GM12878 (cell line): Measurements from ENCODE around the gene PLCG1. TPM values are rescaled to one million over a fixed set of nuclear protein-coding genes. Genes with fewer than 3 reads are reported as not detected.

Experiments used
- ATAC-seq: fragments of 200-7000 bp; cut with Tn5 transposase; 3 replicates; pipeline ENCODE4 v1.9.1; 2020; ENCODE audit warnings: mild to moderate bottlenecking, moderate library complexity
- BruUV-seq: library from RNA; stranded (reverse); fragments of 400-500 nt; replicated peaks from 2 replicates; lab custom pipeline; 2021; lab: Mats Ljungman, UMichigan
- CTCF ChIA-PET: fragments of 300-600 bp; sonication (Branson Sonifier 250); formaldehyde crosslinking; extraction: SDS; loops from one replicate; lab custom pipeline; 2021; ENCODE audit warnings: inconsistent platforms; lab: Yijun Ruan, JAX
- POLR2A ChIA-PET: fragments of 350-600 bp; formaldehyde crosslinking; extraction: SDS; loops from one replicate; lab custom pipeline; 2021; ENCODE audit warnings: inconsistent platforms; lab: Charles Lee
- RAD21 ChIA-PET: fragments of 300-600 bp; sonication (Branson Sonifier 250); formaldehyde crosslinking; loops from one replicate; lab custom pipeline; 2023; ENCODE audit warnings: antibody characterized with exemption; ENCODE audit not compliant: unreplicated experiment; lab: Charles Lee
- SMC1A ChIA-PET: fragments of 300-600 bp; sonication (Branson Sonifier 250); formaldehyde crosslinking; loops from one replicate; lab custom pipeline; 2023; ENCODE audit not compliant: unreplicated experiment, uncharacterized antibody; lab: Charles Lee
- DNase-seq: peaks from one replicate; pipeline ENCODE4 v3.0.0-alpha.2; 2011; ENCODE audit warnings: low read depth, low spot score
- FAIRE-seq: peaks from 3 replicates; lab custom pipeline; 2011; peaks lifted over from hg19 to GRCh38; lab: Jason Lieb, UNC
- H2AFZ ChIP-seq: 2 replicates; pipeline ENCODE4 v1.6.0; 2011; ENCODE audit warnings: low read depth, low read length, control low read depth; ENCODE audit not compliant: control insufficient read depth
- H3K27ac ChIP-seq: 2 replicates; pipeline ENCODE4 v1.5.1; 2011; ENCODE audit warnings: control low read depth; ENCODE audit not compliant: control insufficient read depth, insufficient read depth
- H3K27me3 ChIP-seq, 2 experiments: replicated peaks in 1 of 2; 2 replicates each; pipeline versions ENCODE4 v1.6.0 to v1.6.1; 2011; ENCODE audit warnings: low read length in 1 of 2; ENCODE audit not compliant: control insufficient read depth in 2 of 2, insufficient read depth in 2 of 2
- H3K36me3 ChIP-seq, 2 experiments: 2 replicates each; pipeline ENCODE4 v1.5.1; 2011; ENCODE audit warnings: low read length in 1 of 2; ENCODE audit not compliant: control insufficient read depth in 2 of 2, insufficient read depth in 2 of 2
- H3K4me1 ChIP-seq: 2 replicates; pipeline ENCODE4 v1.6.1; 2011; ENCODE audit warnings: mild to moderate bottlenecking, low read length, moderate library complexity, mixed read lengths; ENCODE audit not compliant: control insufficient read depth, insufficient read depth
- H3K4me2 ChIP-seq: 2 replicates; pipeline ENCODE4 v1.6.0; 2011; ENCODE audit warnings: control low read depth; ENCODE audit not compliant: control insufficient read depth, insufficient read depth
- H3K4me3 ChIP-seq: fragments of 200-600 bp; sonication (generic); 2 replicates; pipeline ENCODE4 v1.5.1; 2016
- H3K79me2 ChIP-seq: 2 replicates; pipeline ENCODE4 v1.6.0; 2011; ENCODE audit warnings: low read length; ENCODE audit not compliant: control insufficient read depth, insufficient read depth
- H3K9ac ChIP-seq: 2 replicates; pipeline ENCODE4 v1.8.0; 2011; ENCODE audit warnings: low read length, control low read depth, mixed read lengths; ENCODE audit not compliant: control insufficient read depth, insufficient read depth
- H3K9me3 ChIP-seq: replicated peaks from 3 replicates; pipeline ENCODE4 v1.5.1; 2011; ENCODE audit warnings: mild to moderate bottlenecking, low read length; ENCODE audit not compliant: control insufficient read depth, insufficient read depth
- H4K20me1 ChIP-seq: 2 replicates; pipeline ENCODE4 v1.6.0; 2011; ENCODE audit not compliant: control insufficient read depth, insufficient read depth
- BACH1 ChIP-seq: fragments of 450-650 bp; IDR thresholded peaks from 2 replicates; pipeline ENCODE4 v1.6.1; 2017; ENCODE audit warnings: mild to moderate bottlenecking, borderline replicate concordance
- EZH2 ChIP-seq: IDR thresholded peaks from 2 replicates; pipeline ENCODE4 v1.6.1; 2012; ENCODE audit warnings: low read depth, mild to moderate bottlenecking, control low read depth, inconsistent platforms, low read length, borderline replicate concordance; ENCODE audit not compliant: control insufficient read depth
- FOXK2 ChIP-seq: fragments of 450-650 bp; IDR thresholded peaks from 2 replicates; pipeline ENCODE4 v1.6.1; 2017; ENCODE audit warnings: mild to moderate bottlenecking, moderate library complexity
- KAT2A ChIP-seq: conservative IDR thresholded peaks from 2 replicates; pipeline ENCODE4 v1.6.1; 2011; ENCODE audit warnings: low read depth, low read length; ENCODE audit not compliant: control insufficient read depth
- SMARCA5 ChIP-seq: fragments of 450-650 bp; IDR thresholded peaks from 2 replicates; pipeline ENCODE4 v1.6.1; 2017; ENCODE audit warnings: mild to moderate bottlenecking
- SP1 ChIP-seq: IDR thresholded peaks from one replicate; pipeline ENCODE4 v1.6.1; 2011; ENCODE audit warnings: low read depth, low read length
- SPI1 ChIP-seq: IDR thresholded peaks from 2 replicates; pipeline ENCODE4 v1.6.1; 2011; ENCODE audit warnings: low read depth, mild to moderate bottlenecking, low read length, moderate library complexity, borderline replicate concordance; ENCODE audit not compliant: insufficient read depth
- ZZZ3 ChIP-seq: IDR thresholded peaks from 2 replicates; pipeline ENCODE4 v1.6.1; 2011; ENCODE audit warnings: low read depth; ENCODE audit not compliant: control insufficient read depth, insufficient read length
- WGBS: methylation state at CpG from one replicate; pipeline ENCODE4 v1.1.6; 2016; ENCODE audit warnings: low lambda C conversion rate; ENCODE audit not compliant: insufficient replicate concordance, insufficient coverage; ENCODE audit errors: missing lambda C conversion rate; 5-methylcytosine and 5-hydroxymethylcytosine counted together
- in situ Hi-C: fragments of 300-500 bp; cut with MboI; formaldehyde crosslinking; loops from 9 replicates; pipeline ENCODE4 v1.14.3; 2018; ENCODE audit warnings: mixed read lengths
- intact Hi-C: fragments of 100-400 bp; cut with micrococcal nuclease; formaldehyde crosslinking; loops from one replicate; pipeline ENCODE4 v1.14.2; 2022; ENCODE audit not compliant: unreplicated experiment
- polyA plus RNA-seq, 11 experiments: library from polyadenylated mRNA; depleted of rRNA in 4 of 11; unstranded in 6 of 11; stranded (reverse) in 5 of 11; fragments of >200 nt; fragmentation: Nextera tagmentation in 4 of 11; fragmentation: Illumina TruSeq in 1 of 11; extraction: Ambion mirVana in 4 of 11; extraction: Trizol in 1 of 11; gene quantifications; 1 replicate in 1 of 11; 2 replicates in 10 of 11; pipeline versions ENCODE4 v1.2.1 to v1.2.3, GENCODE V29; 2011 to 2016; ENCODE audit warnings: inconsistent platforms in 2 of 11, missing spikeins in 2 of 11, low read depth in 1 of 11
- total RNA-seq, 4 experiments: library from RNA; depleted of rRNA in 3 of 4; stranded (reverse); fragments of >200 nt in 3 of 4; fragmentation: Illumina TruSeq in 1 of 4; extraction: Trizol in 1 of 4; gene quantifications; 2 replicates each; pipeline versions ENCODE4 v1.2.1 to v1.2.3, GENCODE V29; 2013 to 2021
- TF ChIP-seq, protein P1 (sequence below): IDR thresholded peaks from 2 replicates; pipeline ENCODE4 v1.6.1; 2012; ENCODE audit warnings: mild to moderate bottlenecking, low read depth, low read length

The PLCG1 gene
- total and polyA plus RNA-seq, 10 of the 15 experiments (the other 5 are each of a cell fraction or from before 2014, with no cell fraction given): 2.6 to 114 (median 45.3) TPM

DNA sequence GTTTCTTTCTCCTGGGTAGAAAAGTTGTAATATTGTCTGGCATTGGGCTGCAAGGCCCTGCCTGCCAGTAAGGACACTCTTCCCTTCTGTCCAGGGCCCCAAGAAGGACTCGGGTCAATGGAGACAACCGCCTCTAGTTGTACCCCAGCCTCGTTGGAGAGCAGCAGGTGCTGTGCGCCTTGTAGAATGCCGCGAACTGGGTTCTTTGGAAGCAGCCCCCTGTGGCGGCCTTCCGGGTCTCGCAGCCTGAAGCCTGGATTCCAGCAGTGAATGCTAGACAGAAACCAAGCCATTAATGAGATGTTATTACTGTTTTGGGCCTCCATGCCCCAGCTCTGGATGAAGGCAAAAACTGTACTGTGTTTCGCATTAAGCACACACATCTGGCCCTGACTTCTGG lies 37.0 kb downstream of the PLCG1 start (continued):
- TF ChIP-seq SPI1: no peak
- no peak for TF ChIP-seq SP1

GRCh38 chr20:41174782-41175181 lies 37.4 kb downstream of the PLCG1 start:
- Histone ChIP-seq H3K4me1 (no peaks in the 10 kb centered on the region), H3K27ac (no peak overlapping the region), H2AFZ (no peak overlapping the region), H4K20me1 (no peaks in the 10 kb centered on the region), H3K9me3 (no peaks in the 10 kb centered on the region), H3K27me3 (no peaks in the 10 kb centered on the region), H3K9ac (no peak overlapping the region), H3K79me2 (no peaks in the 10 kb centered on the region), H3K36me3 (peaks cover 31 to 32% of the 10 kb centered on the region in 2 experiments; a peak in 3 of 4 replicates), H3K4me2 (no peak overlapping the region), H3K4me3 (no peak overlapping the region)
- BruUV-seq: TSS peak; percentile 59
- ATAC-seq: no peak
- ChIA-PET SMC1A (interaction anchor here (2.1 kb wide), 1 partner anchor 15 kb away, joined by 7 read pairs; no protein-coding TSS in a partner anchor), CTCF (interaction anchor here (0.6 to 4.4 kb wide), 5 partner anchors 41 to 1328 kb away, joined by 3 to 17 read pairs (median 4); no protein-coding TSS in a partner anchor), POLR2A (no interaction called here), RAD21 (no interaction called here)
- no peak for DNase-seq
- no peak for TF ChIP-seq KAT2A
- intact Hi-C loops: no loop called here
- no peak for FAIRE-seq
- 21% methylated on average over 2 of the region's 2 CpGs for WGBS
- in situ Hi-C loops: loop anchor here (5.0 kb wide), 2 partner anchors 58 to 168 kb away; partner anchors contain the start of gene LPIN3

- no peaks in the 10 kb centered on the region for H3K4me1 ChIP-seq
- no peaks in the 10 kb centered on the region for H3K9me3 ChIP-seq
- no peaks in the 10 kb centered on the region for H3K27me3 ChIP-seq
- DNase-seq: no peak
- no peak overlapping the region for H3K4me2 ChIP-seq
- no peak overlapping the region for H2AFZ ChIP-seq
- H3K27ac ChIP-seq: no peak overlapping the region
- no peak for FAIRE-seq
- in situ Hi-C loops: no loop called here
- WGBS: 80% methylated on average over 4 of the region's 4 CpGs
- H3K79me2 ChIP-seq: no peaks in the 10 kb centered on the region
- CTCF ChIA-PET: interaction anchor here (0.6 to 4.4 kb wide), 7 partner anchors 18 to 1328 kb away, joined by 3 to 17 read pairs (median 4); no protein-coding TSS in a partner anchor
- H3K4me3 ChIP-seq: no peak overlapping the region
- no peak overlapping the region for H3K9ac ChIP-seq
- RAD21 ChIA-PET: interaction anchor here (0.8 kb wide), 1 partner anchor 75 kb away, joined by 3 read pairs; no protein-coding TSS in a partner anchor
- H4K20me1 ChIP-seq: no peaks in the 10 kb centered on the region
- no TSS peak for BruUV-seq
- POLR2A ChIA-PET: no interaction called here
- peaks cover 27 to 31% of the 10 kb centered on the region in 2 experiments; a peak in 3 of 4 replicates for H3K36me3 ChIP-seq
- SMC1A ChIA-PET: interaction anchor here (0.5 to 2.1 kb wide), 4 partner anchors 14 to 163 kb away, joined by 3 to 7 read pairs (median 4); no protein-coding TSS in a partner anchor
- ATAC-seq: no peak
- intact Hi-C loops: no loop called here
- no peak for TF ChIP-seq SMARCA5
- TF ChIP-seq FOXK2: no peak
- no peak for TF ChIP-seq ZZZ3
- TF ChIP-seq, protein P1, sequence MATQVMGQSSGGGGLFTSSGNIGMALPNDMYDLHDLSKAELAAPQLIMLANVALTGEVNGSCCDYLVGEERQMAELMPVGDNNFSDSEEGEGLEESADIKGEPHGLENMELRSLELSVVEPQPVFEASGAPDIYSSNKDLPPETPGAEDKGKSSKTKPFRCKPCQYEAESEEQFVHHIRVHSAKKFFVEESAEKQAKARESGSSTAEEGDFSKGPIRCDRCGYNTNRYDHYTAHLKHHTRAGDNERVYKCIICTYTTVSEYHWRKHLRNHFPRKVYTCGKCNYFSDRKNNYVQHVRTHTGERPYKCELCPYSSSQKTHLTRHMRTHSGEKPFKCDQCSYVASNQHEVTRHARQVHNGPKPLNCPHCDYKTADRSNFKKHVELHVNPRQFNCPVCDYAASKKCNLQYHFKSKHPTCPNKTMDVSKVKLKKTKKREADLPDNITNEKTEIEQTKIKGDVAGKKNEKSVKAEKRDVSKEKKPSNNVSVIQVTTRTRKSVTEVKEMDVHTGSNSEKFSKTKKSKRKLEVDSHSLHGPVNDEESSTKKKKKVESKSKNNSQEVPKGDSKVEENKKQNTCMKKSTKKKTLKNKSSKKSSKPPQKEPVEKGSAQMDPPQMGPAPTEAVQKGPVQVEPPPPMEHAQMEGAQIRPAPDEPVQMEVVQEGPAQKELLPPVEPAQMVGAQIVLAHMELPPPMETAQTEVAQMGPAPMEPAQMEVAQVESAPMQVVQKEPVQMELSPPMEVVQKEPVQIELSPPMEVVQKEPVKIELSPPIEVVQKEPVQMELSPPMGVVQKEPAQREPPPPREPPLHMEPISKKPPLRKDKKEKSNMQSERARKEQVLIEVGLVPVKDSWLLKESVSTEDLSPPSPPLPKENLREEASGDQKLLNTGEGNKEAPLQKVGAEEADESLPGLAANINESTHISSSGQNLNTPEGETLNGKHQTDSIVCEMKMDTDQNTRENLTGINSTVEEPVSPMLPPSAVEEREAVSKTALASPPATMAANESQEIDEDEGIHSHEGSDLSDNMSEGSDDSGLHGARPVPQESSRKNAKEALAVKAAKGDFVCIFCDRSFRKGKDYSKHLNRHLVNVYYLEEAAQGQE: no peak
- no peak for TF ChIP-seq BACH1
- TF ChIP-seq EZH2: no peak
These were observed 37.9 kb downstream of the PLCG1 start for GRCh38 chr20:41175201-41175651.
